NCI-H187 (cell line): ENCODE measurements around the gene NR6A1.
A peak's percentile ranks its signal among the peaks of the same experiment; 100 is the strongest.
"Not testable (repeated sequence)": the region's sequence is repeated elsewhere in the genome, so short reads cannot be mapped to it uniquely, and the experiment has no call there.

Source experiments
- DNase-seq, 2 experiments: peaks; one replicate each; lab custom pipeline; 2025; lab: John Stamatoyannopoulos, UW

The NR6A1 gene

DNA sequence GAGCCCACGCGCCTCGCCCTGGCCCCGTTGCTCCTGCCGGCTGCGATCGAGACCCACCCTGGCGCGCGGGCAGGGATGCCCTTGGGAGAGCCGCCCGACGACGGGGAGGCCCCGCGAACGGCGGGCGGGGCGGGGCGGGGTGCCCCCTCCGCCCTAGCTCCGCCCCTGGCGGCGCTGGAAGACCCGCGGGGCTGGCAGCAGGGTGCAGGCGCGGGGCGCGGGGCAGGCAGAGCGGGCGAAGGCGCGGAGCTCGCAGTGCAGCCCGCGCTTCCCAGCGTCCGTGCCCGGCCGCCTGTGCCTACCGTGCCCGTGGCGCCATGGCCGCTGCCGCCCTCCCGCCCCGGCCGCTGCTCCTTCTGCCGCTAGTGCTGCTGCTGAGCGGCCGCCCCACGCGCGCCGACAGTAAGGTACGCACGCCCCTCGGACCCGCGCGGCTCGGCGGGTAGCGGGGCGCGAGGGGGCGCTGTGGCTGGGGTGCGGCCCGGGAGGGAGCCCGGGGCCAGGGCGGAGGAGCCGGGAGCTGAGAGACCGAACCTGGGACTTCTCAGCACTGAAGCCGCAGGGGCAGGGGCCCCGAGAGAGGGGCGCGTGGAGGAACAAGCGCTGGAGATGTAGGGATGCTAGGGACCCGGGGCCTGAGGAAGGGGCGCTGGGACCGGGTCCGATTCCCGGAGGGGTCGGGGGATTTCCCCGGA, 6.0 kb upstream of the NR6A1 start, which contains the start of gene OLFML2A:
Gene OLFML2A (plus strand): TSS at position 180 of the 695 bp plus-strand sequence. CDS start 138 bp downstream, at position 318.
- DNase-seq = no peak

DNA sequence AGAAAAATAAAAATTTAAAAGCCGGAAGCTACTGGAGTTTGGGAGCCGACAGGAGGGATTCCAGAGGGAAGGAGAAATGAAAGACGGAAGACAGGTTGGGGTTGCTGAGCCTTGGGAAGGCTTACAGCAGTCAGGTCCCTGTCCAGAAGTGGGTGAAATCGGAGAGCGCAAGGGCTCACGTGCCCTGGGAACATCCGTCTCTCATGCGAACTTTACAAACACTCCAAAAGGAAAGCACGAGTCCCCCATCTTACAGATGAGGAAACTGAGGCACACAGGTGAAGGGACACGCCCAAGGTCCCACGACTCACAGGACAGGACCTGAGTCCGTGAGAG, 5.5 kb upstream of the NR6A1 start:
- no peak for DNase-seq

DNA sequence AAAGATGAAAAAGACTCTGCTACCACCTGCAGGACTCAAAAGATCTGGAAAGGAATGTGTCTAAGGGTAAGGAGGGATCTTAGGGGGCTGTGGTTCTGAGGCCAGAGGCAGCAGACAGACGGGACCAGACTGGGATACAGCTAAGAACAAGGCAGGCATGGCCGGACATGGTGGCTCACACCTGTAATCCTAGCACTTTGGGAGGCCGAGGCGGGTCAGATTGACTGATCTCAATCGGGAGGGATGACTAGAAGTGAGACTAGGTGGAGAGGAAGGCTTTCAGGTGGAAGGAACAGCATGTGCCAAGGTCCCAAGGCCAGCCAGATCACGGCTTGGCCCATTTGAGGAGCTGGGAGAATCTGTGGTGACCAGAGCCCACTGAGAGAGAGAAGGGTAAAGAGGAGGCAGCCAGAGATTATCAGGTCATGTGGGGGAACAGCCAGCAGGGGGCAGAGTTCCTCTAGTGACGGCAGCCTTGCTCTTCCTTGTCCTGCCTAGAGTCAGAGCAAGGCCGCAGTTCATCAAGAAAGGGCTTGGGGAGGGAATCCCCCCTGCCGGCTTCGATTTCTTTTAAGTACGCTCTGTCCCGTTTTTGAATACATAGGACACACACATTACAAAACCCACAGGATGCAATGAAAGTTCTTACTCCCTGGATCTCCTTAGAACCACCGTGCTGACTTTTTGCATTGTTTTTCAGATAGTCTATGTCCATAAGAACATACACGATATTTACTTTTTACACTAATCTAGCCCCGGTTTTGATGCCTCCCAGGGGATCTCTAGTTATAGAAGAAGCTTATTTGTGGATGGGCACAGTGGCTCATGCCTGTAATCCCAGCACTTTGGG, 3.2 kb upstream of the NR6A1 start:
- peak; percentile 7 to 33 for DNase-seq

DNA sequence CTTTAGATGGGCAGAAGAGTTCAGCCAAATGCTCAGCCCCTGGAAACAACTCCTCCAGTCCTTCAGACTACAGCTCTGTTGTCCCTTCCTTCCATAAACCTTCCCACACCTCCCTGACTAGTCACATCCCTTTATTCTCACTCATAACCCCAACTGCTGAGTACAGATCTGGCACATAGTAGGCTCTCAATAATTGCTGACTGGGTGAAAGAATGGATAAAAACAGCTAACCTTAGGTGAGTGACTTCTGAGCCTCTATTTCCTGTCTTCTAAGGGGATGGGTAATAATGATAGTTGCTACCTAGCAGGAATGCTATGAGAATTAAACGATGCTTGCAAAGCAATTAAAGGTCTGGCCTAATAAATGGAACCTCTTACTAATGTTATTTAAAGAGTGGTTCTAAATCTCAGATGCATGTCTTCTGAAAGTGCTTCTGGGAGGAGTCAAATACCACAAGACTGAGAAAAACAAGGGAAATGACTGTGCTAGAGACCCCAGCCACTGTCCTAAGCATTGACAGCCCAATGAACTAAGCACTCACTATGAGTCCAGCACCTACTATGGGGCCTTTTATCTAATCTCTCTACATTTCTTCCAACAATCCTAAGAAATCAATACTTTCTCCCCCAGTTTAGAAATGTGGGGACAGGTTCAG, 2.5 kb upstream of the NR6A1 start:
- no peak for DNase-seq

DNA sequence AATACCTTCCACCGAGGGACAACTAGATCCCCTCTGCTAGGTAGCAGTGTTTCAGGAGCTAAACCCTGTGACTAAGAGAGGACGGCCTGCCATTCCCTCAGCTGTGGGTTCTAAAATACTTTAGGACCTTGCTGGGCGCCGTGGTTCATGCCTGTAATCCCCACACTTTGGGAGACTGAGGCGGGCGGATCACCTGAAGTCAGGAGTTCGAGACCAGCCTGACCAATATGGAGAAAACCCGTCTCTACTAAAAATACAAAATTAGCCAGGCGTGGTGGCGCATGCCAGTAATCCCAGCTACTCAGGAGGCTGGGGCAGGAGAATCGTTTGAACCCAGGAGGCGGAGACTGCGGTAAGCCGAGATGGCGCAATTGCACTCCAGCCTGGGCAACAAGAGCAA, 1.8 kb upstream of the NR6A1 start:
- DNase-seq = not testable (repeated sequence)

DNA sequence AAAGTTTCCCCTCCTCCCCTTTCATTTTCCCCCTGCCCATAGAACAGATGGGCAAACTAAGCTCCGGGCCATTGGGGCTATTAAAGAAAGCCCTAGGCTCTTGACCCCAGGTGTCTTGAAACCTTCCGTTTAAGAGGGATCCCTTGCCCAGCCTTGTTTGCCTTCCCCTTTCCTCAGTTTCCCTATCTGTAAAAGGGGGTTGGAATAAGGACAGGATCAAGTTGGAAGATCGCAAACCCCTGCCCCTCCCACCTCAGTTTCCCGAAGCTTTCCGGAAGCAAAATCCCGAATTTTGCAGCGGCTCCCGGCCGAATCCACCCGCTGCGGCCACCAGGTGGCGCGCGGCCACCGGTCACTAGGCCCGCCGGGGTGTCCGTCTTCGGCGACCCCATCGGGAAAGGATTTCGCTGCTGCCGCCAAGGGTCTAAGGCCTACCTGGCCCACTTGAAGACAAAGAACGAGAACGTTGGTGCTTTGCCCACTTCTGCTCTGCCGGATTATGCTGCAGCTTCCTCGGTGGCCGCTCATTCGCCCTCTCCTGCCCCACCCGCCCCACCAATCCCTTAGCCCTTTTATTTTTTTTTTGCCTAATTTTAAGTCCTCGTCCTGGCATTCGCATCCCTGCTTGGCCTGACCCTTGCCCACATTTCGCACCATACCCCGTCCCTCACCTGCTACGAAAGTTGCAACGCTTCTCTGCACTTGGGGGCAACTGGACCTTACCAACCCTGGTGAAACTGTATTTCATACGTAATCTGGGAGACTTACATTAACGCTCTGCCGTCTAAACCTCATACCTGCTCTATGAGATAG, 962 bp upstream of the NR6A1 start:
- DNase-seq = peak; percentile 16 to 44

DNA sequence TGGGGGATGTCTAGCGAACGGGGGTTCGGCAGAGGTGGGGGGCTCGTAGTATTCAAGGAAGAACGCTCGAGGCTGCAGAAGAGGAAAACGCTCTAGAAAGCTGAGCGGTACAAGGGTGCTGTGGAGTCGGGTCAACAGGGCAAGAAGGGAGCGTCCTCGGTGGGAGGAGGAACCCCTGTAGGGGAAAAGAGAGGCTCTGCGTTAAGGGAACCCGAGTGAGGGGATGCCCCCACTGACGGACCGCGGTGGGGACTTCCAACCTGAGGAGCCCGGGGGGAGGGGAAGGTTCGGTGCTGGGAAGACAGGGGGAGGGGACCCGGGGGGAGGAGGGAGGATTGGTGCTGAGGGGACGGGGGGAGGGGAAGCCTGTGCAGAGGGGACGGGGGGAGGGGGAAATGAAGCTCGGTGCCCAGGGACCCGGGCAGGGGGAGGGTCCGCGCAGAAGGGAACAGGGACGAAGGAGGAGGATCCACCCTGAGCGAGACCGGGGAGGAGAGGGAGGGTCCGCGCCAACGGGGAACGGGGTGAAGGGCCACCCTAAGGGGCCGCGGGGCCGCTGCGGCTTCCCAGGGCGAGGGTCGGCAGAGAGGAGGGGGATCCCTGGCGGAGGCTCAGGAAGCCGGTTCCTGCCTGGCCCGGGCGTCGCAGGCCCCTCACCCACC, 621 bp downstream of the NR6A1 start:
- DNase-seq = no peak

DNA sequence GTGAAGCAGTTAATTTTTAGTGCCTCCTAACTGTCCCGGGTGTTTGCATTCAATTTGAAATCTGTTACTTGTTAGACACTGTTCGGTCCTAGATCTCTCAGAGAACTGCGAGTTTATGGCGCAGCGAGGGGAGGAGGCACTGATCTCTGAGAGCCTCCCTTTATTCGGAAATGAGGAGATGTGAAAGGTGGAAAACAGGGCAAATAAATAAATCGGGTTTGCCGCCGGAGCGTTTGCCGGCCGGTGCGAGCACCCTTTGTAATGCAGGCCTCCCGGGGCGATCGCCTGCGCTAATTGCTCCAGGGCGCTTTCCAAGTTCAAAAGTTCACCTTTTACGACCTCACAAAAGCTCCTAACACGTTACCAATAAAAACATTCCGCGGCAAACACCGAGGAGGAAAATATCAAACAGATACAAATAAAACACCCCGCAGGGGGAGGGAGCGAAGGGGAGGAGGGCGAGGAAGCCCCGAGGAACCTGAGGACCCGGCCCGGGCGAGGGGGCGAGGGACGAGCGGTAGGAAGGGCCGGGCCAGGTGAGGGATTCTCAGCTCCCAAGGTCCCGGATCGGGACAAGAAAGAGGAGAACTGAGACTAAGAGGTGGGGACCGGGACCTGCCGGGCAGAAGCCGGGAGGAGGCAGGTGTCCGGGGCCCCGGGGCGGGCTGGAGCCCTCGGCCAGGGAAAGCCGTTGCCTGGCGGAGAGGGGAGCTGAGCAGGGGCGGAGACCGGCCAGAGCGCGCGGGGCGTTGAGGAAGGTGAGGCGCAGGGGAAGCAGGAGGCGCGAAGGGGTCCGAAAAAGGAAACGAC, 1.4 kb downstream of the NR6A1 start:
- DNase-seq = no peak

DNA sequence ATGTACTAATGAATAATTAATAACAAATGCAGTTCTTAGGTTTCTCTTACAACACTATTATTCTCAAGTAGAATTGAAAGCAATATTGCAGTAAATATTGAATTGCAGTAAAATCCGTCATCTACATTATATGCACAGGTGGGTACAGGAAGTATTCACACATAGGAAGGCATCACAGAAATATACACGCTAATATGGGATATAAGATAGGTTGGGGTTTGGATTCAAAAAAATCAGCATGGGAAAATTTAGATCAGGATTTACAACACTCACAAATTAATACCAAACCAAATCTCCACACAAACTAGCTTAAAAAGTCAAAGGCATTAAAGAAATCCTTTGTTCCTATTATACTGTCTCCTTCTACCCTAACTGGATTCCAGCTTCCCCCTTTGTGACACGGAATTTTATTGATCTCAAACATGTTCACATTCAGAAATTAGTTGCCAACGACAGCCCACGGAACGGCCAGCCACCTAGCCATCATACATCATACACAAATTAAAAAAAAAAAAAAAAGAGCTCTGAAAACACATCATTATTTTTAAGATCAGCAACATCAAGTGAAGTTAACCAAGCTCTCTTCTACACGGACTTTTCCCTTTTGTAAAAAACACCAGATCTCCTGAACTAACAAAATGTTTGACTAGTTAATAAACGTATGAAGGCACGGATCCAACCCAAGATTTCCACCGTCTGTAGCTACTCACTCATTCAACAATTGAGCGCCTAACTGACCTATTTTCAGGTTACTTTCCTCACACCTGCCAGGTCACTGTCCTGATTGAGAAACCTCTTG, 2.2 kb downstream of the NR6A1 start:
- DNase-seq = no peak

DNA sequence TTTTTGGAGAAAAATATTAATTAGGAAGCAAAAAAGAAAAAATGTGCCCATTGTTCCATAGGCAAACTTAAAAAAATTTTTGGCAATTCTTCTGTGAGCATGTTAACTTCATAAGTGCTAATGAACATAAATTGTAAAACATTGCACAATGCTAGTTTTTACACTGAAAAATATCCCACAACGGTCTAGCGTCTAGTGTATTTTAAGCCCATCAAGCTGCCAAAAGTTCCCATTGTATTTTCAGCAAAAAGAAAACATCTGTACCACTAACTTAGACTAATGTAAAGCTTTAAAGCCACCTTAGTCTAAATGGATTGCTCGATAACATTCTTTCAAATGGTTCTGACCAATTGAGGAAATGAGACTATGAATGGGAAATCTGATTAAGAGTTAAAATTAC, 2.8 kb downstream of the NR6A1 start:
- DNase-seq = no peak

DNA sequence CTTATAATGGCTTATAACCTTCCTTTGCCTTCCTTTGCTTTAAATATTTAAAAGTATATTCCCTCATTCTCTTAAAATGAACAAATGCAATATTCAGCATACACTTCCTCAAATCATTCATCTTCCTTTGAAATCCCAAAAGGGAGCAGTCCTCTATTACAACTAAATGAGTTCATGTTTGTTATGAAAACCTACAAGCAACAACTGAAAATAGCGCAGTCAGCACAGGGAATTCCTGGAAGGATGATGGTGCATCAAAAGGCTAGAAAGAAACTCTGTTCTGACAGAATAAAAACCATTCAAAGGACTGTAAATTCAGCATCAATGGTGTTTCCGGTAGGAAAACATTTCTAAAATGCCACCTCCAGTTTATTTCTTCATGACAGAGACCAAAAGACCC, 3.3 kb downstream of the NR6A1 start:
- no peak for DNase-seq

DNA sequence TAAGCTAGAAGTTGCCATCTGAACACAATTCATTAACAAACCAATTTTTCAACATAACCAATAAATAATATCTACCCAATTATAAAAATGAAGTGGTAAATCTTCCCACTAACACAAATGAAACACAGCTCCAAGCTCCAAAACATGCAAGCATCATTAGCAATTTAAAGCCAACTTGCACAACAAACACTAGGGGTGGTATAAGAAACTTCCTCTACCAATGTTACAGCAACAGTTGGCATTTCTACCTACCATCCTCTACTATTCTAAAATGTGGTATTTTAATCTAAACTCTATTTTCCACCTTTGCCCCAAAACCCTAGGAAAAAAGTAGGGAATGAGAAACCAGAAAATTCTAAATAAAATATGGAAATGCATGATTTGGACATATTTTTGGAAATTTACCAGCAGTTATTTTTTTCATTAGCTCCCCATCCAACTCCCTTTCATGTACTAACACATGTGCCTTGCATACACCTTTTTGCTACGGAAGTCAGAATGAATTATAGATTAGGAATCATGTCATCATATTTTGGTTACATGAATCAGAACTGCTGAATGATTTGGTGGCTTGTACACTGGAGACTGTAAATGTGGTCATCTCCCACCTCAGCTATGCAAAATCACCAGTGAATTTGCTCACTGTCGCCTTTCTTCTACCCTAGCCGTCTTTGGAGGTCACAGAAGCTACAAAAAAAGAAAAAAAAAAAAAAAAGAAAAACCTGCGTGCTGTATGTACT, 4.1 kb downstream of the NR6A1 start:
- no peak for DNase-seq

DNA sequence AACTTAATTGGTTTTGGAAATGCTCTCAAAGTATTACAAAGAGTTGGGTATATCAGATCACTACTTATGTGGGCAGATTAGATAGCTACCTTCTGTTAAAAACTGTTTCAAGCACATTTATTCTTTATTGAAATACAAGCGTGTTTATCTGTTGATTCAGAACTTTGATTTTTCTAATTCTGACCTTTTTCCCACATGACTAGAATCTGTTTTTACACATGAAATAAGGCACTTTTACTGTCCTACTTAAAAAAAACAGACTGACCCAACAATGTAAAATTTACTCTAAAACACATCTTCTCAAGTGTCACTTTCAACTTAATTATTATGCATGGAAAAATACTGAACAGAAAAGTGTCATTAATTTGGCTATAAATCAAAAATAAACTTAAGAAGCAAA, 4.8 kb downstream of the NR6A1 start:
- no peak for DNase-seq

DNA sequence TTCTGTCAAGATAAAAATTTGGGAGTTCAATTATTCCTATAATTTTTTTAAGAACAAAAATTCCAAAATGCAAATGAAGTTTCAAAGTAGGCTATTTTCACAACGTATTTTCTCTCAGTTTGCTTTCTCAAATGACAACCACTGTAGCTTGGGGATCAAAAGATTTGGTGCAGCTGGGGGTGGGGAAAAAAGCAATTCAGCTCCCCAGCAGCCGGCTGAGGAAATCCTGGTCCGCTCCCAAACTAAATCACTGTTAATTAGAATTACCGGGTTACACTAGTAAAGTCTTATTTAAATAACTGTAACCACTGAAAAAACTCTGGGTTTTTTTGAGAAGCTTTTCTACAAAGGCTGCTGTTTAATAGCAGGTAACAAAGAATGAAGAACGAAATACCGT, 5.7 kb downstream of the NR6A1 start:
- DNase-seq = no peak

DNA sequence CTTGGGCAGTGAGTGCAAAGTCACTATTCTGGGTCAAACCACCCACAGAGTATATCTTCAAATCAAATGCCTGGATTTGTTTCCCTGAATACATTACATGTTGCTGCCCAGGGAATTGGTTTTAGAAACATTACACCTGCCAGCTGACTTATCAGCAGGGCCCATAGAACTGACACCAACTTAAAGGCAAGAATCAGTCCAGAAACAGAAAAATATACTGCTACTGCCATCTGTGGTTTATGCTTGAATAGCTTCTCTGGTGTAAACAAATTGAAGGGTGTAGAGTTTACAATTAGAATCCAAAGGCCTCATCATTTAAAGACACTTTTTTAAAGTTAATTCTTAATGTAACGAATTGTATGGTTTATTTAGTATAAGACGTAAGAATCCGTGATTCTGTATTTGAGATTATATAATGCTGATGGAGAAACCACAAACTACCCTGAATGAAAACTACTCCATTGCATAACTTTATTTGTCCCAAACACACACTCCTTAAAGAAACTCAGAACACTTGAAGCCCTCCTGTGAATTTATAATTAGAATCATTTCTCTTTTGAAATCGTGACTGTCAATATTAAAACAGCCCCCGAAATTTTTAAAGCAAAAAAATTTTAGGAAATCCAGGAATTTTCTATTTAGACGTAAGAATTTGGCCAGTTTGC, 6.2 kb downstream of the NR6A1 start:
- DNase-seq = no peak

DNA sequence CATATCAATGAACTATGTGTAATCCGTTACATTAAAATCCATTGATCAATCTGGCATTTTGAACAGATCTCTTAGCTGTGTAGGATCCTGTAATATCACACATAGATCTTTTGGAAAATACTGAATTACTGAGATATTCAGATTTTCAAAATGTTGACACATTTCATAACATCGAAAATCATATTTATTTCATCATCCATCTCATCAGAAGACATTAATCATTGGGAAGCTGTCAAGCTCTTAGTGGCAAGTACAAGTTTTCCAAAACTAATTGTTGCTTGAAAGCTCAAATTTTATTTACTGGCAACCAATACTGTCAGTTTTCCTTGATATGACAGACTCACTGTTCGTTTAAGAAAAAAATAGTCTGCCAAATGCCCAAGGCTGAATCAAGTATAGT, 8.5 kb downstream of the NR6A1 start:
- DNase-seq = no peak

DNA sequence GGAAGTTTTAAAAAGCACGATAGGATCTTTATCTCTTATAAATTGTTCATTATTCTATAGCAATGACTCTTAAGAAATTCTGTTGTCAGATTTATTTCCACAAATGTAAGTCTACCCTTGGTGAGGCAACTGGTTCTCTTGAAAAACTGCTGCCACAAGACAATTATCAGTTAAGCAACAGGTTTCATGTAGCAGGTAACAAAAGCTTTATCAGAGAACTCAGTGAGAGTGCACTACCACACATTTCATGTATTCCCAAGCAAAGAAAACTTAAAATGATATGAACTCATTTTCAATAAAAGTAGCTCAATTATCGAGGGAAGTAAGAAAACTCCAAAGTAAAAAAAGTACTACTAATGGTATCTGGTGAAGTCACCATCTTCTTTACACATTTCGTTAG, 9.4 kb downstream of the NR6A1 start:
- DNase-seq = no peak

DNA sequence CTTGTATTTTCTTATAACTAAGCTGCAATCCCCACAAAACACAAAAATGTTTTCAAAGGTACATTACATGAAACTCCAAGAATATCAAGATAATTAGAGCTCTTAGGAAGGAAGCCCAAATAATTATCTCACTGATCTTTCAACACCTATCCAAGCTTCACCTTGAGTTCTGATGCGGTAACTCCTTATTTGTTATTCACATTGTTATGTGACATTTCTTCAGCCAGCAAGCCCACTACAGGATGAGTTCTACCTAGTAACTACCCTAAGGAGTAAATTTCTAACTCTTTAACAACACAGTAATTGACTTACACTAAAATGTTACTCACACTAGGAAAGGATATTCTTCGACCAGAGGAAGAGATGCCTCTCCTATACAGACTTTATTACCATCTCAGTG, 9.9 kb downstream of the NR6A1 start:
- no peak for DNase-seq

DNA sequence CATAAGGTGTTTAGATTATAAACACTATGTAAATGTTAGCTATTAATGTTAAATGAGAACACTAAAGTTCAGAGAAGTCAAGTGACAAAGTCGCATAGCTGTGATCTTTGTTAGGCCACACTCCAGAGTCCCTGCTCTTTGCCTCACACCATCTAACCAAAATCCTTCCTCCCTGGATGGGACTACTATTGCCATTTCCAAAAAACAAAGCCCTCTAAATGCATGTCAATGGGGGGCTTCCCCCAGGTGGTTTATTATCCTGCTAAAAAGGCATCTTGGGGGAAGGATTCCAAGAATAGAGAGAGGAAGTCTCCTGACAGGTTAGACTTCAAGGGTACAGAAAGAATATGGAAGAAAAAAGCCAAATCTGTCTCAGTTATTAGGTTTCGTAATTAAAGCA, 10.4 kb downstream of the NR6A1 start:
- no peak for DNase-seq
